H1 (cell line): ENCODE results near the gene PSMC3. TPM values are rescaled to one million over a fixed set of nuclear protein-coding genes. Genes with fewer than 3 reads are reported as not detected.

ENCODE experiments used
- CBX8 ChIP-seq: fragments of 300-800, 300-1000 bp; sonication (generic); IDR thresholded peaks from 2 replicates; pipeline ENCODE4 v1.7.1; 2016; ENCODE audit warnings: low read depth, low read length, borderline replicate concordance
- POU5F1 ChIP-seq: IDR thresholded peaks from 2 replicates; pipeline ENCODE4 v1.6.1; 2011; ENCODE audit warnings: low read depth, mild to moderate bottlenecking, low read length, moderate library complexity
- RNF2 ChIP-seq: fragments of 200-900, 300-1000 bp; sonication (generic); IDR thresholded peaks from 2 replicates; pipeline ENCODE4 v1.7.1; 2016; ENCODE audit warnings: borderline replicate concordance, low read depth, mild to moderate bottlenecking, antibody characterized with exemption, low read length; ENCODE audit not compliant: poor library complexity, severe bottlenecking; ENCODE audit errors: missing control alignments
- TAF7 ChIP-seq: optimal IDR thresholded peaks from 2 replicates; pipeline ENCODE3; 2011; ENCODE audit warnings: low read depth, mild to moderate bottlenecking, inconsistent platforms, low read length, moderate library complexity, borderline replicate concordance
- polyA plus RNA-seq, 7 experiments: library from polyadenylated mRNA; depleted of rRNA in 3 of 7; stranded (reverse) in 5 of 7; unstranded in 2 of 7; fragments of >200 nt in 5 of 7; fragments of 200-250 nt in 2 of 7; gene quantifications; 1 replicate in 5 of 7; 2 replicates in 1 of 7; 4 replicates in 1 of 7; pipeline versions ENCODE4 v1.2.1 to v1.2.3, GENCODE V29; 2011 to 2013; ENCODE audit warnings: missing spikeins in 2 of 7, mixed read lengths in 2 of 7
- total RNA-seq: library from RNA; stranded (reverse); fragmentation: NEBNext Ultra II Directional; extraction: Animal tissue kit (Norgen Biotek cat#: 25700); gene quantifications from 2 replicates; pipeline ENCODE4 v1.2.1, GENCODE V29; 2021

Gene PSMC3
- total and polyA plus RNA-seq, 2 of the 8 experiments (the other 6 are each of a cell fraction or from before 2014, with no cell fraction given): 105 to 160 TPM

DNA sequence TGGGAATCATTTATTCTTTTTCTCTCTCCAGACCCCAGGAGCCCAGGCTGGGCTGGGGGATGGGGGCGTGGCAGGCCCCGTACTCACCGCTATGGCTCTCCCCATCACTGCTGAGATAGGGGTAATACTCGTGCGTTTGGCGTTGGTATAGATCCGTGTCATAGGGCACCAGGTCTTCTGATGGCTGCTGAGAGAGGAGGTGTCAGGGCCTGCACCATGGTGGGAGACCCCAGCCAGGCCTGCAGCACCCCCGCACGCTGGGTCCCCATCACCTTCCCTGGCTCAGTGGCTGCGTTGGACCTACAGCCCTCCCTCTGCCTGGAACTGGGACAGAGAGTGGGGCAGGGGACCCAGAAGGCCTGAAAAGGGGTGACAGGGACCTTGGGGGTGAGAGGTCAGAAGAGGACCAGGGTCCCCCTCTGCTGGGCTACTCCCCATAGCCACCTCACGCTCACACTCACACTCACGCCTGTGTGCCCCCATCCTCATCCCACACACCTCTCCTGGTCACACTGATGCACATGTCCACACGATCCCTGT lies 50.6 kb downstream of the PSMC3 start (continued):
- no peak for TF ChIP-seq TAF7
- no peak for TF ChIP-seq RNF2
- no peak for TF ChIP-seq CBX8
- TF ChIP-seq POU5F1: no peak
